ENCODE measurements around the gene SPRED3. TPM values are rescaled to one million over a fixed set of nuclear protein-coding genes. Genes with fewer than 3 reads are reported as not detected.

SPRED3 gene
- total and polyA plus RNA-seq, 2 donors (not counting 1 experiment from before 2014, with no cell fraction given) = 1.1 to 1.7 TPM

GRCh38 chr19:38412491-38412890, 24.0 kb downstream of the SPRED3 start:
- no peak overlapping the region for H2AFZ ChIP-seq (ENCODE audit: insufficient read depth, low read depth, low read length, poor library complexity, severe bottlenecking)
- no peaks in the 10 kb centered on the region for H4K20me1 ChIP-seq (ENCODE audit: control insufficient read depth, insufficient read depth, low read length, poor library complexity, severe bottlenecking)
- CTCF ChIA-PET = no interaction called here
- H3K36me3 ChIP-seq (replicated peaks in 1 of 2; ENCODE audit: control extremely low read depth in 1 of 2, control insufficient read depth in 1 of 2, extremely low read depth in 1 of 2, insufficient read depth in 2 of 2, low read length in 1 of 2) = peaks cover 0 to 4% of the 10 kb centered on the region in 2 experiments
- no peaks in the 10 kb centered on the region for H3K79me2 ChIP-seq (ENCODE audit: control insufficient read depth, insufficient read depth, low read length)
- TF ChIP-seq EZH2 (IDR thresholded peaks at IDR 0.05; ENCODE audit: borderline replicate concordance, insufficient read depth, low read depth, low read length, poor library complexity, severe bottlenecking) (no peak), CTCF (IDR thresholded peaks at IDR 0.05) (no peak)
- peaks cover 4 to 7% of the 10 kb centered on the region in 2 donors for H3K4me1 ChIP-seq (ENCODE audit: control insufficient read depth in 2 of 2, insufficient read depth in 2 of 2, low read length in 2 of 2)
- H3K9ac ChIP-seq (ENCODE audit: low read length) = no peak overlapping the region
- no peaks in the 10 kb centered on the region for H3K27me3 ChIP-seq (replicated peaks in 1 of 4; ENCODE audit: control extremely low read depth in 1 of 4, control insufficient read depth in 3 of 4, insufficient read depth in 4 of 4, low read length in 3 of 4)
- H3K27me3 Mint-ChIP-seq = no peaks in the 10 kb centered on the region
- intact Hi-C loops (cut with micrococcal nuclease) = no loop called here
- no peak overlapping the region for H3K4me2 ChIP-seq (replicated peaks; ENCODE audit: low read depth, low read length, poor library complexity, severe bottlenecking)
- no peak overlapping the region for H3K4me3 Mint-ChIP-seq
- no peak overlapping the region for H3K27ac Mint-ChIP-seq
- POLR2A ChIA-PET = no interaction called here
- peaks cover 6% of the 10 kb centered on the region for H3K4me1 Mint-ChIP-seq
- peaks cover 0 to 2% (median 0%) of the 10 kb centered on the region in 3 donors for H3K9me3 ChIP-seq (ENCODE audit: control extremely low read depth in 1 of 3, control insufficient read depth in 2 of 3, insufficient read depth in 1 of 3, low read length in 2 of 3)
- H3K27ac ChIP-seq (ENCODE audit: low read length in 2 of 2) = no peak overlapping the region
- no peaks in the 10 kb centered on the region for H3K9me3 Mint-ChIP-seq (ENCODE audit: insufficient read depth)
- WGBS (ENCODE audit: insufficient coverage) = 100% methylated on average over 8 of the region's 8 CpGs
- DNase-seq = no peak
- H3K4me3 ChIP-seq (ENCODE audit: control extremely low read depth in 1 of 5, extremely low read depth in 1 of 5, insufficient read depth in 1 of 5, low read depth in 2 of 5, low read length in 4 of 5) = no peak overlapping the region
- ATAC-seq (ENCODE audit: low read depth) = no peak

GRCh38 chr19:38412961-38413360, 24.5 kb downstream of the SPRED3 start:
- Histone ChIP-seq H3K27me3 (replicated peaks in 1 of 4; ENCODE audit: control extremely low read depth in 1 of 4, control insufficient read depth in 3 of 4, insufficient read depth in 4 of 4, low read length in 3 of 4) (no peaks in the 10 kb centered on the region), H3K36me3 (replicated peaks in 1 of 2; ENCODE audit: control extremely low read depth in 1 of 2, control insufficient read depth in 1 of 2, extremely low read depth in 1 of 2, insufficient read depth in 2 of 2, low read length in 1 of 2) (peaks cover 0 to 2% of the 10 kb centered on the region in 2 experiments), H4K20me1 (ENCODE audit: control insufficient read depth, insufficient read depth, low read length, poor library complexity, severe bottlenecking) (no peaks in the 10 kb centered on the region), H3K79me2 (ENCODE audit: control insufficient read depth, insufficient read depth, low read length) (no peaks in the 10 kb centered on the region), H3K27ac (ENCODE audit: low read length in 2 of 2) (no peak overlapping the region), H2AFZ (ENCODE audit: insufficient read depth, low read depth, low read length, poor library complexity, severe bottlenecking) (no peak overlapping the region), H3K9ac (ENCODE audit: low read length) (no peak overlapping the region), H3K9me3 (ENCODE audit: control extremely low read depth in 1 of 3, control insufficient read depth in 2 of 3, insufficient read depth in 1 of 3, low read length in 2 of 3) (peaks cover 0 to 2% (median 0%) of the 10 kb centered on the region in 3 donors), H3K4me3 (ENCODE audit: control extremely low read depth in 1 of 5, extremely low read depth in 1 of 5, insufficient read depth in 1 of 5, low read depth in 2 of 5, low read length in 4 of 5) (no peak overlapping the region), H3K4me1 (ENCODE audit: control insufficient read depth in 2 of 2, insufficient read depth in 2 of 2, low read length in 2 of 2) (peaks cover 9 to 12% of the 10 kb centered on the region in 2 donors), H3K4me2 (replicated peaks; ENCODE audit: low read depth, low read length, poor library complexity, severe bottlenecking) (no peak overlapping the region)
- CTCF ChIA-PET = interaction anchor here (0.6 kb wide), 1 partner anchor 10 kb away, joined by 3 read pairs; the partner anchor contains the start of gene FAM98C
- no peak for ATAC-seq (ENCODE audit: low read depth)
- TF ChIP-seq EZH2 (IDR thresholded peaks at IDR 0.05; ENCODE audit: borderline replicate concordance, insufficient read depth, low read depth, low read length, poor library complexity, severe bottlenecking) = no peak
- no peak for TF ChIP-seq CTCF (IDR thresholded peaks at IDR 0.05)
- Mint-ChIP-seq H3K9me3 (ENCODE audit: insufficient read depth) (no peaks in the 10 kb centered on the region), H3K4me3 (no peak overlapping the region), H3K27me3 (no peaks in the 10 kb centered on the region), H3K27ac (no peak overlapping the region), H3K4me1 (peaks cover 11% of the 10 kb centered on the region)
- no peak for DNase-seq
- intact Hi-C loops (cut with micrococcal nuclease) = no loop called here
- WGBS (ENCODE audit: insufficient coverage) = 90% methylated on average over 5 of the region's 11 CpGs
- POLR2A ChIA-PET = no interaction called here

Measured in B cell (primary cell).